ENCODE results near the gene OR1F1. TPM values are rescaled to one million over a fixed set of nuclear protein-coding genes. Genes with fewer than 3 reads are reported as not detected.

Gene OR1F1
- polyA plus RNA-seq, 1 of the 3 experiments (the other 2 are of a cell fraction), result 0.71 TPM

DNA sequence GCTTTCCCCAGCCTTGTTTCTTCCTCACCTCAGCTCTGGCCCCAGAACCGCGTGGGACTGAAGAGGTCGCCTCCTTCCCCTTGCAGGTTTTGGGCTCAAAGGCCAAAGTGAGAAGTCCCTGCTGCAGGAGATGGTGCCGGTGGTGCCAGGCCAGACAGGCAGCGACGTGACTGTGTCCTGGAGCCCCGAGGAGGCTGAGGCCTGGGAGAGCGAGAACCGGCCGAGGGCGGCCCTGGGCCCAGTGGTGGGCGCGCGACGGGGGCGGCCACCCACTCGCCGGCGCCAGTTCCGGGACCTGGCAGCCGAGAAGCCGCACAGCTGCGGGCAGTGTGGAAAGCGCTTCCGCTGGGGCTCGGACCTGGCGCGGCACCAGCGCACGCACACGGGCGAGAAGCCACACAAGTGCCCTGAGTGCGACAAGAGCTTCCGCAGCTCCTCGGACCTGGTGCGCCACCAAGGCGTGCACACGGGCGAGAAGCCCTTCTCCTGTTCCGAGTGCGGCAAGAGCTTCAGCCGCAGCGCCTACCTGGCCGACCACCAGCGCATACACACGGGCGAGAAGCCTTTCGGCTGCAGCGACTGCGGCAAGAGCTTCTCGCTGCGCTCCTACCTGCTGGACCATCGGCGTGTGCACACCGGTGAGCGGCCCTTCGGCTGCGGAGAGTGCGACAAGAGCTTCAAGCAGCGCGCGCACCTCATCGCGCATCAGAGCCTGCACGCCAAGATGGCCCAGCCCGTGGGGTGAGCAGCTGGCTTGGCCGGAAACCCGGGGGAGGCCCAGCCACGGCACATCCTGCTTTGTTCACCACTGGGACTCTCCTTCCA, 47.2 kb upstream of the OR1F1 start (continued):
- TF ChIP-seq, protein P1, sequence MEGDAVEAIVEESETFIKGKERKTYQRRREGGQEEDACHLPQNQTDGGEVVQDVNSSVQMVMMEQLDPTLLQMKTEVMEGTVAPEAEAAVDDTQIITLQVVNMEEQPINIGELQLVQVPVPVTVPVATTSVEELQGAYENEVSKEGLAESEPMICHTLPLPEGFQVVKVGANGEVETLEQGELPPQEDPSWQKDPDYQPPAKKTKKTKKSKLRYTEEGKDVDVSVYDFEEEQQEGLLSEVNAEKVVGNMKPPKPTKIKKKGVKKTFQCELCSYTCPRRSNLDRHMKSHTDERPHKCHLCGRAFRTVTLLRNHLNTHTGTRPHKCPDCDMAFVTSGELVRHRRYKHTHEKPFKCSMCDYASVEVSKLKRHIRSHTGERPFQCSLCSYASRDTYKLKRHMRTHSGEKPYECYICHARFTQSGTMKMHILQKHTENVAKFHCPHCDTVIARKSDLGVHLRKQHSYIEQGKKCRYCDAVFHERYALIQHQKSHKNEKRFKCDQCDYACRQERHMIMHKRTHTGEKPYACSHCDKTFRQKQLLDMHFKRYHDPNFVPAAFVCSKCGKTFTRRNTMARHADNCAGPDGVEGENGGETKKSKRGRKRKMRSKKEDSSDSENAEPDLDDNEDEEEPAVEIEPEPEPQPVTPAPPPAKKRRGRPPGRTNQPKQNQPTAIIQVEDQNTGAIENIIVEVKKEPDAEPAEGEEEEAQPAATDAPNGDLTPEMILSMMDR (IDR thresholded peaks at IDR 0.05), result no peak
- TF ChIP-seq FOSL2 (IDR thresholded peaks at IDR 0.05; ENCODE audit: borderline replicate concordance, low read depth) (no peak), YY1 (IDR thresholded peaks at IDR 0.05; ENCODE audit: low read depth) (no peak), TCF12 (IDR thresholded peaks at IDR 0.05) (no peak), MXI1 (IDR thresholded peaks at IDR 0.05; ENCODE audit: low read depth, low read length) (no peak)
- TF ChIP-seq, protein P2, sequence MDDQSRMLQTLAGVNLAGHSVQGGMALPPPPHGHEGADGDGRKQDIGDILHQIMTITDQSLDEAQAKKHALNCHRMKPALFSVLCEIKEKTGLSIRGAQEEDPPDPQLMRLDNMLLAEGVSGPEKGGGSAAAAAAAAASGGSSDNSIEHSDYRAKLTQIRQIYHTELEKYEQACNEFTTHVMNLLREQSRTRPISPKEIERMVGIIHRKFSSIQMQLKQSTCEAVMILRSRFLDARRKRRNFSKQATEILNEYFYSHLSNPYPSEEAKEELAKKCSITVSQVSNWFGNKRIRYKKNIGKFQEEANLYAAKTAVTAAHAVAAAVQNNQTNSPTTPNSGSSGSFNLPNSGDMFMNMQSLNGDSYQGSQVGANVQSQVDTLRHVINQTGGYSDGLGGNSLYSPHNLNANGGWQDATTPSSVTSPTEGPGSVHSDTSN (IDR thresholded peaks at IDR 0.05), result no peak

DNA sequence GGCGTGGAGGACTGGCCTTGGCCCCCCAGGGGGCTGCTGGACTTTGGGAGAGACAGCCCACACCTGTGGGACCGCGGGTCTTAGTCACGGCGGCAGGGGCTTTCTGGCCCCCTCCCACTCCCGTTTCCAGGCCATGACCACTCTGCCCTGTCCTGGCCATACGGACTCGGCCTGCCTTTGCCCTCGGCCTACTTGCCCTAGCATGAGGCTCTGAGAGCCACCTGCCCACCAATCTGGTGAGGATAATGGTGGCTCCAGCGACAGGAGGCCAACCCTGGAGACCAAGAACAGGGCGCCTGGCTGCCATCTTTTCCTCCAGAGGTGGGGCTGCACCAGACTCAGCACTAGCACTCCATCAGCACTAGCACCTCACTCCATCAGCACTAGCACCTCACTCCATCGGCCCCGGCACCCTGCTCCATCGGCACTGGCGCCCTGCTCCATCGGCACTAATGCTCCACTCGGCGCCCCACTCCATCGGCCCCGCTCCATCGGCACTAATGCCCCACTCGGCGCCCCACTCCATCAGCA, 46.2 kb upstream of the OR1F1 start:
- 92% methylated on average over 12 of the region's 23 CpGs for WGBS (ENCODE audit: low lambda C conversion rate)
- CTCF ChIA-PET, result interaction anchor here (1.2 to 3.3 kb wide), 3 partner anchors 8 to 13 kb away, joined by 3 to 10 read pairs (median 8); no protein-coding TSS in a partner anchor

More for the DNA sequence above, 46.2 kb upstream of the OR1F1 start:
- peaks cover 5 to 38% of the 10 kb centered on the region in 2 experiments for H3K36me3 ChIP-seq (replicated peaks in 1 of 2; ENCODE audit: control insufficient read depth in 1 of 2, insufficient read depth in 2 of 2, low read length in 1 of 2)
- H3K4me3 ChIP-seq (ENCODE audit: low read depth in 2 of 2, low read length in 1 of 2), result no peak overlapping the region
- no peaks in the 10 kb centered on the region for H3K9me2 ChIP-seq
- no peak overlapping the region for H2AFZ ChIP-seq (ENCODE audit: low read depth)
- no peaks in the 10 kb centered on the region for H3K27me3 ChIP-seq (ENCODE audit: insufficient read depth)
- peaks cover 0 to 7% of the 10 kb centered on the region in 2 experiments; a peak in 2 of 4 replicates for H3K4me1 ChIP-seq (ENCODE audit: control insufficient read depth in 1 of 2, insufficient read depth in 2 of 2, low read depth in 1 of 2, low read length in 1 of 2)
- H3F3A ChIP-seq (replicated peaks; ENCODE audit: insufficient read depth), result no peaks in the 10 kb centered on the region
- TF ChIP-seq, protein P2 (IDR thresholded peaks at IDR 0.05), result no peak
- no peak for TF ChIP-seq CHD2 (IDR thresholded peaks at IDR 0.05; ENCODE audit: low read length, partially characterized antibody)
- TF ChIP-seq, protein P3, sequence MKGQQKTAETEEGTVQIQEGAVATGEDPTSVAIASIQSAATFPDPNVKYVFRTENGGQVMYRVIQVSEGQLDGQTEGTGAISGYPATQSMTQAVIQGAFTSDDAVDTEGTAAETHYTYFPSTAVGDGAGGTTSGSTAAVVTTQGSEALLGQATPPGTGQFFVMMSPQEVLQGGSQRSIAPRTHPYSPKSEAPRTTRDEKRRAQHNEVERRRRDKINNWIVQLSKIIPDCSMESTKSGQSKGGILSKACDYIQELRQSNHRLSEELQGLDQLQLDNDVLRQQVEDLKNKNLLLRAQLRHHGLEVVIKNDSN (IDR thresholded peaks at IDR 0.05; ENCODE audit: borderline replicate concordance, low read depth), result no peak
- TF ChIP-seq RXRA (IDR thresholded peaks at IDR 0.05; ENCODE audit: borderline replicate concordance, low read depth), result no peak
- no peak for TF ChIP-seq FOSL2 (IDR thresholded peaks at IDR 0.05; ENCODE audit: borderline replicate concordance, low read depth)
- TF ChIP-seq TEAD4 (IDR thresholded peaks at IDR 0.05; ENCODE audit: borderline replicate concordance, insufficient read depth), result no peak
- no peak for TF ChIP-seq JUND (IDR thresholded peaks at IDR 0.05)
- DNase-seq, result peak; percentile 8
- no peak overlapping the region for H3K9ac ChIP-seq
- H3K4me2 ChIP-seq, result no peak overlapping the region
- H3K79me2 ChIP-seq (ENCODE audit: insufficient read depth), result peaks cover 1% of the 10 kb centered on the region
- H4K20me1 ChIP-seq (ENCODE audit: insufficient read depth), result no peaks in the 10 kb centered on the region
- no peaks in the 10 kb centered on the region for H3K9me3 ChIP-seq
- POLR2A ChIA-PET, result no interaction called here
- H3K27ac ChIP-seq (ENCODE audit: low read depth in 2 of 2, low read length in 1 of 2), result no peak overlapping the region
